Suprapubic skin (tissue), 4 donors: ENCODE measurements around the gene DYNC2H1.

ENCODE experiments used
- EP300 ChIP-seq: sonication (generic); formaldehyde crosslinking; IDR thresholded peaks from one replicate; pipeline ENCODE4 v1.6.1; 2017; ENCODE audit warnings: antibody characterized with exemption
- POLR2A ChIP-seq, 2 donors: fragments of 450-650 bp; IDR thresholded peaks; one replicate each; pipeline ENCODE4 v1.6.1; 2017; ENCODE audit warnings: antibody characterized with exemption in 2 of 2, mild to moderate bottlenecking in 2 of 2, moderate library complexity in 2 of 2
- POLR2AphosphoS5 ChIP-seq, 3 donors: sonication (generic); formaldehyde crosslinking; IDR thresholded peaks; one replicate each; pipeline ENCODE4 v1.6.1; 2017; ENCODE audit warnings: antibody characterized with exemption in 3 of 3
- TF ChIP-seq, protein P1 (sequence below), 2 donors: fragments of 200-600 bp in 1 of 2; fragments of 450-650 bp in 1 of 2; sonication (generic) in 1 of 2; IDR thresholded peaks; one replicate each; pipeline ENCODE4 v1.5.1; 2016 to 2019; ENCODE audit warnings: antibody characterized with exemption in 2 of 2, mild to moderate bottlenecking in 1 of 2, moderate library complexity in 1 of 2

DNA sequence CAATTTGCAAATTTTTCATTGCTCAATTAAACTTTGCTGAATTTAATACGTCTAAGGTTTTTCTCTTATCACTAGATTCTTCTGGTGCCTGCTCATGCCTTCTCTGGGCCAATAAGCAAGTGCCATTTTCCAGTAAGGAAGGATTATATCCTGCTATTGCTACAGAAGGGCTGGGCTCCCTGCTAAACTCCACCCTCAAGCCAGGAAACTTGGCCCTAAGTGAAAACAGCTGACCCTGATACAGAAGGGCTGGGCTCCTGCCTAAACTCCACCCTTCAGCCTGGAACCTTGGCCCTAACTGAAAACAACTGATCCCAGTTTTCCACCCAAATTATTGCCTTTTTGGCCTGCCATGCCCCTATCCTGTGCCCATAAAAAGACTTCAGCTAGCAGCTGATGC, 385.3 kb downstream of the DYNC2H1 start:
- TF ChIP-seq, protein P1, sequence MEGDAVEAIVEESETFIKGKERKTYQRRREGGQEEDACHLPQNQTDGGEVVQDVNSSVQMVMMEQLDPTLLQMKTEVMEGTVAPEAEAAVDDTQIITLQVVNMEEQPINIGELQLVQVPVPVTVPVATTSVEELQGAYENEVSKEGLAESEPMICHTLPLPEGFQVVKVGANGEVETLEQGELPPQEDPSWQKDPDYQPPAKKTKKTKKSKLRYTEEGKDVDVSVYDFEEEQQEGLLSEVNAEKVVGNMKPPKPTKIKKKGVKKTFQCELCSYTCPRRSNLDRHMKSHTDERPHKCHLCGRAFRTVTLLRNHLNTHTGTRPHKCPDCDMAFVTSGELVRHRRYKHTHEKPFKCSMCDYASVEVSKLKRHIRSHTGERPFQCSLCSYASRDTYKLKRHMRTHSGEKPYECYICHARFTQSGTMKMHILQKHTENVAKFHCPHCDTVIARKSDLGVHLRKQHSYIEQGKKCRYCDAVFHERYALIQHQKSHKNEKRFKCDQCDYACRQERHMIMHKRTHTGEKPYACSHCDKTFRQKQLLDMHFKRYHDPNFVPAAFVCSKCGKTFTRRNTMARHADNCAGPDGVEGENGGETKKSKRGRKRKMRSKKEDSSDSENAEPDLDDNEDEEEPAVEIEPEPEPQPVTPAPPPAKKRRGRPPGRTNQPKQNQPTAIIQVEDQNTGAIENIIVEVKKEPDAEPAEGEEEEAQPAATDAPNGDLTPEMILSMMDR (IDR thresholded peaks at IDR 0.05) = no peak
- TF ChIP-seq POLR2A (IDR thresholded peaks at IDR 0.05) = no peak
- no peak for TF ChIP-seq EP300
- no peak for TF ChIP-seq POLR2AphosphoS5 (IDR thresholded peaks at IDR 0.05)
